Measurements from ENCODE around the gene COL12A1. TPM values are rescaled to one million over a fixed set of nuclear protein-coding genes. Genes with fewer than 3 reads are reported as not detected.

Gene COL12A1
- total RNA-seq, 1 donor from 2014 or later = 44.3 TPM

- no peak for TF ChIP-seq CTCF (IDR thresholded peaks at IDR 0.05)
- no peak for DNase-seq
- Histone ChIP-seq H3K4me3 (no peak overlapping the region), H3K4me1 (peaks cover 11% of the 10 kb centered on the region), H3K36me3 (no peaks in the 10 kb centered on the region), H3K27me3 (peaks cover 15% of the 10 kb centered on the region), H3K27ac (no peak overlapping the region), H3K9me3 (no peaks in the 10 kb centered on the region)
- ATAC-seq = no peak
- intact Hi-C loops (cut with DNase I) = loop anchor here (10.0 kb wide), 2 partner anchors 1127 to 1537 kb away; no protein-coding TSS in a partner anchor
Measured at GRCh38 chr6:75211920-75212590, 6.2 kb upstream of the COL12A1 start.

GRCh38 chr6:75210885-75211739, 5.3 kb upstream of the COL12A1 start:
- peak; percentile 31 for ATAC-seq
- TF ChIP-seq CTCF (IDR thresholded peaks at IDR 0.05) = peak; percentile 88
- H3K4me3 ChIP-seq = no peak overlapping the region
- H3K9me3 ChIP-seq = no peaks in the 10 kb centered on the region
- H3K27ac ChIP-seq = no peak overlapping the region
- H3K4me1 ChIP-seq = peaks cover 19% of the 10 kb centered on the region
- no peak for DNase-seq
- no peaks in the 10 kb centered on the region for H3K36me3 ChIP-seq
- intact Hi-C loops (cut with DNase I) = loop anchor here (10.0 kb wide), 2 partner anchors 1126 to 1536 kb away; no protein-coding TSS in a partner anchor
- H3K27me3 ChIP-seq = peaks cover 24% of the 10 kb centered on the region

DNA sequence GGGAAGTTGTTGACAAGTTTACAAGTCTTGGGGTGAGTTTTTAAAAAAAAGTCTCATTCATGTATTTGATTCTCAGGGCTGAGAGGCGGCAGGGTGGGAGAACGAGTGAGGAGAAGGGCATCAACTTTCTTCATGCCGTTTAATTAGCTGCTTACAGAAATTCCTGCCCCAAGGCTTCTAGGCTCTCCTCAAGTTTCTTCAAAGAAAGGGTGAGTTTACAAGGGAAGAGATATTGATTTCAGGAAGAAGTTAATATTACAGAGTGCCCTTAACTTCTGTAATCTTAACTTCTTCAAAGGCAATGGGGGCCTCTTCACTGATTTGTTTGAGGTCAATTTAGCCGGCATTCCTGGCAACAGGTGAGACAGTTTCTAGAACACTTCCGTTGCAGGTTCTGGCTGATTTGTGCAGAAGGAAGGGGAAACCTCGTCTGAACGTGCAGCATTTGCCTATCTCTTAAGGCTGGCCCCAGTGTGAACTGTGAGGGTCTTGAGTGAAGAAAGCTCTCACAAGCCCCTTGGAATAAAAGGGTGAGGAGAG, 3.4 kb upstream of the COL12A1 start:
- H3K4me3 ChIP-seq = no peak overlapping the region
- TF ChIP-seq CTCF (IDR thresholded peaks at IDR 0.05) = no peak
- H3K9me3 ChIP-seq = no peaks in the 10 kb centered on the region
- intact Hi-C loops (cut with DNase I) = no loop called here
- peaks cover 43% of the 10 kb centered on the region for H3K27me3 ChIP-seq
- no peak for DNase-seq
- no peaks in the 10 kb centered on the region for H3K36me3 ChIP-seq
- ATAC-seq = no peak
- H3K4me1 ChIP-seq = peaks cover 38% of the 10 kb centered on the region
- H3K27ac ChIP-seq = no peak overlapping the region

DNA sequence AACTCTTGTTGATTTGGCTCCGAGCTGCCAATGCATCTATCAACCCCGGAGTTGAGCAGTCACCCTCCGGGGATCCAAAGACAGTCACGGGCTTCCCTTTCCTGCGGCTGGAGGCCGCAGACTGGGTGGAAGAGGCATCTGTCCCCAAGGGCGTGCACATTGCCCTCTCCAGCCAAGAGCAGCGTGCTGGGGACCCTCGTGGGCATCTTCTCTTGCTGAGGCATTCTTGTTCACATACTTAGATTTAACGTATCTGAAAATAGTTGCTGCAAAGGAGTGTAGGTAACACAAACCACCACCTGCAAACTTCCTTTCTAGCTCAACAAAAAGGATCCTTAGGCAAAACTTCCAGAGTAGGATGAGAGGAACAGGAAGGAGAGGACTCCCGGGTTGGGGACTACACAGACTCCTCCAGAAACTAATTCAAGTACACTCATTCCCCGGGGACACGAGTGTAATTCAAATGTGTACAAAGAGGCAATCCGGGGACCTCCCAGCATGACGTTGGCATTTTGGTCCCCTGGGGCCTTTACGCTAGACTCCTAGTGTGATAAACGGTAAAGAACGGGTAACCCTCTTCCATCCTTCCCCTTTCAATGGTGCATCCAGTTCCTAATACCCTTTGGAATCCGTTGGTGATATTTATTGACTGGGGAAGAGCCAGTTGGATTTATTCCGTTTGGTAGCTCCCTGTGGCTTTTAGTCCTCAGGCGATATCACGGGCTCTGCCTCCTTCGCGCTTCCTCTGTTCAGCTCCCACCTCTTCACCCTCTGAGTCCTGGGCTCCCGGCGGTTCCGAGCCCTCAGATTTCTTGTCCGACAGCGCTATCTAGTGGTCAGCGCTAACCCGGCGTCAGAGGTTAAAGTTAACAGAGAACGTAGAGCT, 2.7 kb upstream of the COL12A1 start:
- ATAC-seq = peak; percentile 77
- DNase-seq = peak; percentile 89
- H3K27me3 ChIP-seq = peaks cover 43% of the 10 kb centered on the region
- H3K4me1 ChIP-seq = peaks cover 39% of the 10 kb centered on the region
- H3K9me3 ChIP-seq = no peaks in the 10 kb centered on the region
- intact Hi-C loops (cut with DNase I) = no loop called here
- peak; percentile 88 for TF ChIP-seq CTCF (IDR thresholded peaks at IDR 0.05)
- H3K36me3 ChIP-seq = no peaks in the 10 kb centered on the region
- peak overlapping the region; percentile 21 for H3K4me3 ChIP-seq
- H3K27ac ChIP-seq = no peak overlapping the region
